HS-27A (cell line): ENCODE results near the gene OR2A42.
"Not testable (repeated sequence)": the region's sequence is repeated elsewhere in the genome, so short reads cannot be mapped to it uniquely, and the experiment has no call there.

Source experiments
- DNase-seq: peaks from one replicate; pipeline ENCODE4 v3.0.0-alpha.2; 2012; ENCODE audit warnings: low read depth, missing footprints

The OR2A42 gene

DNA sequence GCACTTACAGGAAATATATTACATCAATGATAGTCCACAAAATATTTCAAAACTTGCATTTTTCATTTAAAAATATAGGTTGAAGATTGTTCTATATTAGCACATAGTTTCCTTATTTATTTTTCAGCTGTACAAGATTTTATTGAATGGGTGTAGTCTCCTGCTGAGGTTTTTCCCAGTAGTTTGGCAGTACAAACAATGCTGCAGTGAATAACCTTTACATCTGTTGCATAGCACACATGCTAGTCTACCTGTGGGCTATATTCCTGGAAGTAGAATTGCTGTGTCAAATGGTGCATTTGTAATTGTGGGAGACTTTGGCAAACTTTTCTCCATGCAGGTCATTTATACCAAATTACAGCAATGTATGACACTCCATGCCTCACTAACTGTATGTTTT, 18.9 kb downstream of the OR2A42 start:
- not testable (repeated sequence) for DNase-seq

GRCh38 chr7:144219149-144219548, 20.3 kb downstream of the OR2A42 start:
- DNase-seq, result not testable (repeated sequence)

DNA sequence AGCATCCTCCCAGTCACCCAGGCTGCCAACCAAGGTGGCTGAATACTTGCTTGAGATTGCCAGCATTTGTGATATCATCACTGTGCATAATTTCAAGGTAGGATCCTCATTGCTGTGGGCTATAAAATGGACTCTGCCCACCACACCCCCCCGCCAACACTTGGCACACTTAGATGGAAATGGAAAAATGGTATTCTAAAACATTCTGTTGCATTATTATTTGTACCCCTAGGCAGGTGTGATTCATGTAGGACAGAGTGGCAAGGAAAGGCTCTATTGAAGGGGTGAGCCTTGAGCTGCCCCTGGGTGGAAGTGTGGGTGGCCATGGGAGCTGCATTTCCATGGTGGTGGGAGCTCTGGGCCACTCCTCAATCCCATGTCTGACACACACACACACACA, 20.8 kb downstream of the OR2A42 start:
- not testable (repeated sequence) for DNase-seq

DNA sequence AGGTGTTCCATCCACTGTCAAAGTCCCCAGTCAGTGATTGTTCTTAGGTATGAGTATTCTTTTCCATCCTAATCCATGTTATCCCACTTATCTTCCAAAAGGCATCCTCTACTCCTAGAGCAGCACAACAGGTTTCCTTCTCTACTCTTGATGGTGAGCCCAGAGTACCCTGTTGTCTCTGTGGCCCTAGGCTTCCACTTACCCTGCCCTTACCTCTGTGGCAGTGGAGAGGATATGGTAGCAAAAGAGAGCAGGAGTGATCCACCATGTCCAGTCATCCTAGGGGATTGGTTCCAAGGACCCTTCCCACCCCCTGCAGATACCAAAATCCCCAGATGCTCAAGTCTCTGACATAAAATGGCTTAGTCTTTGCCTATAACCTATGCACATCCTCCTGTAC, 22.2 kb downstream of the OR2A42 start:
- not testable (repeated sequence) for DNase-seq

DNA sequence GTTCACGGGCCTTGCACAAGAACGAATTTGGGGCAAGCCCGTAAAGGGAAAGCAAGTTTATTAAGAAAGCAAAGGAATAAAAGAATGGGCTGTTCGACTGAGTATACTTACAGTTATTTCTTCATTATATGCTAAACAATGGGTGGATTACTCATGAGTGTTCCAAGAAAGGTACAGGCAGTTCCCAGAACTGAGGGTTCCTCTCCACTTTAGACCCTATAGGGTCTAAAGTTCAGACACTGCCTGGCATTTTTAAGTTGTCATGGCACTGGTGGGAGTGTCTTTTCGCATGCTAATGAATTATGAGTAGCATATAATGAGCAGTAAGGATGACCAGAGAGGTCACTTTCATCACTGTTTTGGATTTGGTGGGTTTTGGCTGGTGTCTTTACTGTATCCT, 34.1 kb downstream of the OR2A42 start:
- not testable (repeated sequence) for DNase-seq

DNA sequence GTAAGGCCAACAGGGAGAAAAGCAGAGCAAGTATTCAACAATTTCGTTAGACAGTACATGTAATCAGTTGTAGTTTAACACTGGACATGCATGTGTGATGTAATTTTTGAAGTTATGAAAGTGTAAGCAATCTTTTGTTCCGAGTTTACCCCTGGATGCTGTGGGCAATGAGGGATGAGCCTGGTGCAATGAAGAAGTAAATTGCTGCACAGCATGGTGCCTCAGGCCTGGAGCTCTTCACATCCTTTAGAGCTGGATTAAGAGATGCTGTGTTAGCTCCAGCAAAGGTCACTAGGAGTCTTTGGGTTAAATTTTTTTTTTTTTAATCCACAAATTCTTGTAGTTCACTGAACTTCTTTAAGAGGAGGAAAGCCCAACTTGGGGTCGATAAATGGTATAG, 36.3 kb downstream of the OR2A42 start:
- not testable (repeated sequence) for DNase-seq

DNA sequence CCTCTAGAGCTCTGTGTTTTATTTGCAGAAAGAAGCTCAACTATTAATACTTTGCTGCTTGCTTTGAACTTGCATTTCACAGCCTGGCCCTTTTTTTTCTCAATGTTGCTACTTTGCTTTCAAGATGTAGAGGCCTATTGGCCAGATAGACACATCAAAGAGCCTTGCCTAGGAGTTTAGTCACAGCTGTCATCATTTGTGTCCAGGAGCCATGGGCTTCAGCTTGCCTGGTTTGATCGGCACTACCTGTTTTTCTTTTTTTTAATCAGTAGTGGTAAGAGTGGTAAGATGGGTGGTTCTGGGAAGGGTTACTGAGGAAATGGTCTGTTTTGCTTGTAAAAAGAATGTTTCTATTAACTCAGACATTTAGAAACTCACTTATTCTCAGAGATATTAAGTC, 37.4 kb downstream of the OR2A42 start:
- DNase-seq, result not testable (repeated sequence)

DNA sequence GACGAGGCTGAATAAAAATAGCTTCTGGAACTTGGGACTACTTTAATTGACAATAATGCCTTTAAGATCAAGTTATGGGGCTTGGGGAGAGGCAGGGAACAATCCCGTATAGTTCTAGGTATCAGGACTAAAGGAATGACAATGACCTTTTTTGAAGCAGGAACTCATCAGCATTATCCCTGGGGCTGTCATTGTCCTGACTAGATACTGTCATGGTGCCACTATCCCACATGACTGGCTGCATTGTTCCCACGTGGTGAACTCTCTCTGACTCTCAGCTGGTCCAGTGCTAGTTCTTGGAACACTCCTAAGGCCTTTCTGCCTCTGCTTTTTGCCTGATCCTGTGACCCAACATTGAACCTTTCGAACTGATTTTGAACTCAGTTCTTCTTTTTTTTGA, 40.5 kb downstream of the OR2A42 start:
- DNase-seq, result not testable (repeated sequence)

- DNase-seq, result not testable (repeated sequence)
Measured at GRCh38 chr7:144195212-144195872, 44.1 kb downstream of the OR2A42 start, which contains the start of gene ARHGEF35. Gene ARHGEF35, minus strand, starts transcription at chr7:144195833. Its CDS starts 7,450 bp downstream, at chr7:144188383.

GRCh38 chr7:144194453-144194852, 45.0 kb downstream of the OR2A42 start:
- not testable (repeated sequence) for DNase-seq

GRCh38 chr7:144193782-144194181, 45.6 kb downstream of the OR2A42 start:
- not testable (repeated sequence) for DNase-seq

GRCh38 chr7:144188578-144189171, 50.7 kb downstream of the OR2A42 start:
- not testable (repeated sequence) for DNase-seq

GRCh38 chr7:144187848-144188247, 51.6 kb downstream of the OR2A42 start:
- DNase-seq, result not testable (repeated sequence)

GRCh38 chr7:144183166-144183565, 56.2 kb downstream of the OR2A42 start, which contains the start of gene CTAGE4:
Gene CTAGE4, plus strand, starts transcription at chr7:144183466. Its CDS starts 38 bp downstream, at chr7:144183504.
- not testable (repeated sequence) for DNase-seq

DNA sequence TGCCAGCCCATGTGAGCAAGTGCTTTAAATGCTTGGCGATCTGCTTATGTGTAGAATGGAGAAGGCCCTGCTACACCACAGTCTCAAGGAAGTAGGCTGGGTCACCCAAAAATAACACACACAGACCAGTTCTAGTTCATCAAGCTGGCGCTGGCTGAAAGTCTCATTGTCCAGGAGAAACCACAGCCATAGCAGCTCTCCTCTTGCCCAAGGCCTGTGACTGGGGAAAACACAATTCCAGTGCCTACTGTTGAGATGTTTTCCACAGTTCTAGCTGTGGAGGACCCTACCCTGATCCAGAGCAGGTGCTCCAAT, 60.3 kb downstream of the OR2A42 start:
- not testable (repeated sequence) for DNase-seq

GRCh38 chr7:144178380-144179164, 60.8 kb downstream of the OR2A42 start:
- DNase-seq, result not testable (repeated sequence)
